Thyroid gland (tissue), 4 donors: ENCODE data around the gene TRAPPC1.

Experiments
- POLR2A ChIP-seq, 2 donors: fragments of 450-650 bp; IDR thresholded peaks; one replicate each; pipeline ENCODE4 v1.6.1; 2017; ENCODE audit warnings: antibody characterized with exemption in 2 of 2, mild to moderate bottlenecking in 2 of 2, moderate library complexity in 1 of 2
- TF ChIP-seq, protein P1 (sequence below), 6 experiments: fragments of 200-600 bp in 3 of 6; fragments of 450-650 bp in 3 of 6; sonication (generic) in 3 of 6; IDR thresholded peaks; one replicate each; pipeline ENCODE4 v1.5.1; 2016 to 2019; ENCODE audit warnings: antibody characterized with exemption in 6 of 6, mild to moderate bottlenecking in 2 of 6, inconsistent platforms in 1 of 6, moderate library complexity in 1 of 6

DNA sequence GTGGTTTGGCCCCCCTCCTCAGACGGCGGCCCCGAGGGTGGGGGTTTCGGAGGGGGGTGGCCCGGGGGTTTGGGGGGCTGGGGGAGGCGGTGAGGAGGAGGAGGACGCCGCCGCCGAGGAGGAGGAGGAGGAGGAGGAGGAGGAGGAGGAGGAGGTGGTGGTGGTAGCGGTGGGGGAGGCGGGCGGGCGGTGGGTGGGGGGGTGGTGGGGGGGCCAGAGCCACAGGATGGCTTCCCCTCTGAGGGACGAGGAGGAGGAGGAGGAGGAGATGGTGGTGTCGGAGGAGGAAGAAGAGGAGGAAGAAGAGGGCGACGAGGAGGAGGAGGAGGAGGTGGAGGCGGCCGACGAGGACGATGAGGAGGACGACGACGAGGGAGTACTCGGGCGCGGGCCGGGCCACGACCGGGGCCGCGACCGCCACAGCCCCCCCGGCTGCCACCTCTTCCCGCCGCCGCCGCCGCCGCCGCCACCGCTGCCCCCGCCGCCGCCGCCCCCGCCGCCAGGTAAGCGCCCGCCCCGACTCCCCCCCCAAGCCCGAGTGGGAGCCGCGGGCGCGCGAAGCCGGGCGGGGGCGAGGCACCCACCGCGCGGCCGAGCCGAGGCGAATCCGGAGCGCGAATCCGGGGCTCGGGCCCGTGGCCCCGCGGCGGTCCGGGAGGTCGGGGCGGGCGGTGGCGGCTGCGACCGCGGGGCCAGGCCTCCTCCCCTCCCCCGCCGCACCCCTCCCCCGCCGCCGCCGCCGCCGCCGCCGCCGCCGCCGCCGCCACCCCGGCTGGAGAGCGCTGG, 47.0 kb downstream of the TRAPPC1 start:
- TF ChIP-seq, protein P1, sequence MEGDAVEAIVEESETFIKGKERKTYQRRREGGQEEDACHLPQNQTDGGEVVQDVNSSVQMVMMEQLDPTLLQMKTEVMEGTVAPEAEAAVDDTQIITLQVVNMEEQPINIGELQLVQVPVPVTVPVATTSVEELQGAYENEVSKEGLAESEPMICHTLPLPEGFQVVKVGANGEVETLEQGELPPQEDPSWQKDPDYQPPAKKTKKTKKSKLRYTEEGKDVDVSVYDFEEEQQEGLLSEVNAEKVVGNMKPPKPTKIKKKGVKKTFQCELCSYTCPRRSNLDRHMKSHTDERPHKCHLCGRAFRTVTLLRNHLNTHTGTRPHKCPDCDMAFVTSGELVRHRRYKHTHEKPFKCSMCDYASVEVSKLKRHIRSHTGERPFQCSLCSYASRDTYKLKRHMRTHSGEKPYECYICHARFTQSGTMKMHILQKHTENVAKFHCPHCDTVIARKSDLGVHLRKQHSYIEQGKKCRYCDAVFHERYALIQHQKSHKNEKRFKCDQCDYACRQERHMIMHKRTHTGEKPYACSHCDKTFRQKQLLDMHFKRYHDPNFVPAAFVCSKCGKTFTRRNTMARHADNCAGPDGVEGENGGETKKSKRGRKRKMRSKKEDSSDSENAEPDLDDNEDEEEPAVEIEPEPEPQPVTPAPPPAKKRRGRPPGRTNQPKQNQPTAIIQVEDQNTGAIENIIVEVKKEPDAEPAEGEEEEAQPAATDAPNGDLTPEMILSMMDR (IDR thresholded peaks at IDR 0.05) = no peak
- TF ChIP-seq POLR2A (IDR thresholded peaks at IDR 0.05) = peak in 1 of 2 donors; percentile 32
